ENCODE data around the gene LPP. TPM values are rescaled to one million over a fixed set of nuclear protein-coding genes. Genes with fewer than 3 reads are reported as not detected.

Gene LPP
- total and polyA plus RNA-seq, 4 donors, result 11.1 to 219 (median 66.5) TPM

DNA sequence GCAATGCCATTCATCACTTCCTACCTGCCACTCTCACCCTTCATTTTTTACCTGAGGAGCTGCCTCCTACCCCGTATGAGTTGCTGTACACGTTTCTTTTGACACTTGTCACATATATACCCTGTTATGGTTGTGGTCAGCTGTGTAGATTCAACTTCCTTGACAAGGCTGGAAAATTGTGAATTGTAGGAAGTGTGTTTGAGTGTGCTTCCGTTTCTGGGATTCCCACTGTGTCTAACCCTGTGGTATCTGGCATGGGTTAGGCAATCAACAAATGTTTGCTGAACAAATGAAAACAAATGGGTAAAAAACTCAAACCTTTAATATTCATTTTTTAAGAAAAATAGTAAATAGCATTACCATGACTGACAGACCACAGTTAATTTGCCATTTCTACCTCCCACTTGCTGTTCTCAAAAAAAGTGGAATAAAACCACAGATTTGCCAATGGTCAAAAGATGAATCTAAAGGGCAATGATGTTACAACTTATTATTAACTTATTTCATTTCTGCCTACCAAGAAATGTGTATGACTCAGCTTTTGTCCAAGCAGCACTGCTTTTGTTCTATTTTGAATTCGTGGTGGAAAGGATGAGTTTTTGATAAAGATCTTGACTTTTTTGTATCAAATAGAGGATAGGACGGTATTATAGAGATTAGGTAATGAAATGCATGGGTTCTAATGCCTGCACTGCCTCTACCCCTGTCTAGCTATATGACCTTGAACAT lies 404.6 kb downstream of the LPP start:
- 37 to 54% methylated on average over 5 of the region's 5 CpGs for WGBS, 2 donors
- Histone ChIP-seq H3K27ac (ENCODE audit: low read depth in 1 of 2, low read length in 1 of 2) (peak overlapping the region in 1 of 2 donors; percentile 50), H3K4me1 (ENCODE audit: control insufficient read depth in 5 of 5, insufficient read depth in 5 of 5, low read length in 5 of 5) (peaks cover 0 to 34% (median 7%) of the 10 kb centered on the region in 5 donors), H3K9ac (ENCODE audit: insufficient read depth in 1 of 2, low read length in 2 of 2) (no peak overlapping the region), H3K4me3 (no peak overlapping the region), H3K36me3 (ENCODE audit: control insufficient read depth in 4 of 4, insufficient read depth in 4 of 4, low read length in 4 of 4) (peaks cover 0 to 2% (median 0%) of the 10 kb centered on the region in 4 donors), H3K9me3 (ENCODE audit: control insufficient read depth in 4 of 4, insufficient read depth in 3 of 4, low read length in 3 of 4) (no peaks in the 10 kb centered on the region), H3K27me3 (ENCODE audit: control insufficient read depth in 3 of 3, insufficient read depth in 3 of 3, low read length in 2 of 3) (no peaks in the 10 kb centered on the region)
- no peak for TF ChIP-seq CTCF (IDR thresholded peaks at IDR 0.05; ENCODE audit: control extremely low read depth, extremely low read depth)
- ATAC-seq (ENCODE audit: insufficient read depth, low FRiP score) (no peak), DNase-seq (peak in 2 of 3 donors; percentile 12 to 19)

GRCh38 chr3:188559072-188559429 lies 405.1 kb downstream of the LPP start:
- Histone ChIP-seq H3K4me3 (no peak overlapping the region), H3K9me3 (ENCODE audit: control insufficient read depth in 4 of 4, insufficient read depth in 3 of 4, low read length in 3 of 4) (no peaks in the 10 kb centered on the region), H3K36me3 (ENCODE audit: control insufficient read depth in 4 of 4, insufficient read depth in 4 of 4, low read length in 4 of 4) (peaks cover 0 to 2% (median 0%) of the 10 kb centered on the region in 4 donors), H3K9ac (ENCODE audit: insufficient read depth in 1 of 2, low read length in 2 of 2) (no peak overlapping the region), H3K27me3 (ENCODE audit: control insufficient read depth in 3 of 3, insufficient read depth in 3 of 3, low read length in 2 of 3) (no peaks in the 10 kb centered on the region), H3K27ac (ENCODE audit: low read depth in 1 of 2, low read length in 1 of 2) (no peak overlapping the region), H3K4me1 (ENCODE audit: control insufficient read depth in 5 of 5, insufficient read depth in 5 of 5, low read length in 5 of 5) (peaks cover 0 to 36% (median 7%) of the 10 kb centered on the region in 5 donors)
- no peak for TF ChIP-seq CTCF (IDR thresholded peaks at IDR 0.05; ENCODE audit: control extremely low read depth, extremely low read depth)
- 85 to 86% methylated on average over 2 of the region's 2 CpGs for WGBS, 2 donors
- ATAC-seq (ENCODE audit: insufficient read depth, low FRiP score), result no peak
- DNase-seq, result no peak

DNA sequence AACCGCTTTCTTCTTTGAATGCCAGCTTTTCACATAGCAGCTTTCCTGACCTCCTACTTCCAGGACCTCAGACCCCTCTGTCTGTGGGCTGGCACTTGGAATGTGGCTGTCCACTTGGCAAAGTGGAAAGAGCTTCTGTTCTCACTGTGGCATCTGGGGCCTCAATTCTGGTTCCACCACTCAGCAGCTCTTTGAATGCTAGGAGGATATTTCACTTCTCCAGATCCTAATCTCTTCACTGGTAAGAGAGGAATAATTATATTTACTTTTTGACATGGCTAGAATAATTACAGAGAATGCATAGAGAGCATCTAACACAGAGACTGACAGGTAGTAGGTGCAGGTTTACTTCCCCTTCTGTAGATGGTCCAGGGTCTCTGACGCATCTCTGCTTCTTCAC lies 405.9 kb downstream of the LPP start:
- WGBS, 2 donors, result 93 to 99% methylated on average over 2 of the region's 2 CpGs
- no peak overlapping the region for H3K9ac ChIP-seq (ENCODE audit: insufficient read depth in 1 of 2, low read length in 2 of 2)
- ATAC-seq (ENCODE audit: insufficient read depth, low FRiP score), result no peak

More for the DNA sequence above, 405.9 kb downstream of the LPP start:
- no peak for DNase-seq
- Histone ChIP-seq H3K9me3 (ENCODE audit: control insufficient read depth in 4 of 4, insufficient read depth in 3 of 4, low read length in 3 of 4) (no peaks in the 10 kb centered on the region), H3K27ac (ENCODE audit: low read depth in 1 of 2, low read length in 1 of 2) (no peak overlapping the region), H3K36me3 (ENCODE audit: control insufficient read depth in 4 of 4, insufficient read depth in 4 of 4, low read length in 4 of 4) (peaks cover 0 to 2% (median 0%) of the 10 kb centered on the region in 4 donors), H3K27me3 (ENCODE audit: control insufficient read depth in 3 of 3, insufficient read depth in 3 of 3, low read length in 2 of 3) (no peaks in the 10 kb centered on the region), H3K4me1 (ENCODE audit: control insufficient read depth in 5 of 5, insufficient read depth in 5 of 5, low read length in 5 of 5) (peaks cover 0 to 42% (median 7%) of the 10 kb centered on the region in 5 donors), H3K4me3 (no peak overlapping the region)
- no peak for TF ChIP-seq CTCF (IDR thresholded peaks at IDR 0.05; ENCODE audit: control extremely low read depth, extremely low read depth)
